Chondrocyte (in vitro differentiated cells): Measurements from ENCODE around the gene SIN3A. TPM values are rescaled to one million over a fixed set of nuclear protein-coding genes. Genes with fewer than 3 reads are reported as not detected.

Source experiments
- DNase-seq: peaks from one replicate; pipeline ENCODE4 v3.0.0; 2021; ENCODE audit warnings: mixed read lengths, low spot score
- H3K27ac Mint-ChIP-seq: one replicate; pipeline ENCODE4 v1.8.0; 2021; ENCODE audit warnings: mild to moderate bottlenecking, moderate library complexity, mixed read lengths; ENCODE audit not compliant: unreplicated experiment
- H3K27me3 Mint-ChIP-seq: 2 replicates; pipeline ENCODE4 v1.8.0; 2021; ENCODE audit warnings: low read depth, mixed read lengths
- H3K36me3 Mint-ChIP-seq: 2 replicates; pipeline ENCODE4 v1.8.0; 2021; ENCODE audit warnings: low read depth, mixed read lengths
- H3K4me1 Mint-ChIP-seq: 2 replicates; pipeline ENCODE4 v1.8.0; 2021; ENCODE audit warnings: low read depth, mild to moderate bottlenecking, mixed read lengths
- H3K4me3 Mint-ChIP-seq: one replicate; pipeline ENCODE4 v1.8.0; 2021; ENCODE audit warnings: mild to moderate bottlenecking, moderate library complexity, mixed read lengths; ENCODE audit not compliant: unreplicated experiment
- H3K9me3 Mint-ChIP-seq: 2 replicates; pipeline ENCODE4 v1.8.0; 2021; ENCODE audit warnings: low read depth, mixed read lengths
- CTCF ChIP-seq: fragments of 200-600 bp; sonication (generic); IDR thresholded peaks from 2 replicates; pipeline ENCODE4 v1.5.0; 2021; ENCODE audit warnings: antibody characterized with exemption, mild to moderate bottlenecking, moderate library complexity
- microRNA-seq: library from miRNA; unstranded; fragments of <30 nt; microRNA quantifications from one replicate; pipeline ENCODE4 v1.2.0, GENCODE V29; 2020; ENCODE audit warnings: borderline number of aligned reads
- total RNA-seq: library from RNA; stranded (reverse); gene quantifications from 3 replicates; pipeline ENCODE4 v1.2.1, GENCODE V29; 2021

The SIN3A gene
- total RNA-seq, 1 donor from 2014 or later: 44.9 TPM

DNA sequence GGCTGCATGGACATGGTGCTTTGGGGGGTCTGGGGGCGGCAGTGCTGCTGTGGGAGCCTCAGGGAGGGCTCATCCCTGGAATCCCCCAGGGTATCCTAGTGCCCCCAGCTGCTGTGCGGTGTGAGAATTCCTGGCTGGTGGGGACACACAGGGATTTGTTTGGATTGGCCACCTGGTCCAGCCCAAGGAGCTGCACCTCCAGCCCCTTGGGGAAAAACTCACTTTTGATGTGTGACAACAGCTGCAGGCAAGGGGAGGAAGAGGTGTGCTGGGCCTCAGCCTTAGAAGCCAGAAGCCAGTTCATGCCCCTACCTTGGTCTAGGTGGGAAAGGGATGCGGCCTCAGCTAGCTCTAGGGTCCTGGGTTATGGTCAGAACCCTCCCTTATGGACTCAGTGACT is 124.0 kb downstream of the SIN3A start:
- peaks cover 8% of the 10 kb centered on the region for H3K27me3 Mint-ChIP-seq
- H3K9me3 Mint-ChIP-seq: no peaks in the 10 kb centered on the region
- no peak for TF ChIP-seq CTCF

DNA sequence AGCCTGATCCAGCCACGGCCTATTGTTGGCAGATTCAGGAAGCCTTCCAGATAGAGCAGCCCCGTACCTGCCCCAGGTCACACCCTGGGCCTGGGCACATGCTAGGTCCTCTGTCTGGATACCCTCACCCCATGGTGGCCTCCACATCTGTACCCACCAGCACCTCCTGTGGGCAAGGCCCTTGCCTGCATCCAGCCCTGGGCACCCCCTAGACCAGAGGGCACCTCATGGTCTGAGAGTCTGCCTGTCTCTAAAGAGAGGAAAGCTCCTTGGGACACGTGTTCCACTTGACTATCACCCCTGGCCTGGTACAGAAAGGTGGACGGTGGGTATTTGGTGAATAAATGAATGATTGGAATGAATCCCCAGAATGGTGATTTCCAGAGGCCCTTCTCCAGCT is 124.5 kb downstream of the SIN3A start:
- no peaks in the 10 kb centered on the region for H3K9me3 Mint-ChIP-seq
- H3K4me3 Mint-ChIP-seq: no peak overlapping the region
- H3K36me3 Mint-ChIP-seq: no peaks in the 10 kb centered on the region
- DNase-seq: no peak
- no peak for TF ChIP-seq CTCF
- no peaks in the 10 kb centered on the region for H3K4me1 Mint-ChIP-seq
- peaks cover 10% of the 10 kb centered on the region for H3K27me3 Mint-ChIP-seq
- no peak overlapping the region for H3K27ac Mint-ChIP-seq

More for the DNA sequence above, 124.0 kb downstream of the SIN3A start:
- no peak overlapping the region for H3K27ac Mint-ChIP-seq
- H3K4me1 Mint-ChIP-seq: no peaks in the 10 kb centered on the region
- H3K4me3 Mint-ChIP-seq: no peak overlapping the region
- DNase-seq: no peak
- no peaks in the 10 kb centered on the region for H3K36me3 Mint-ChIP-seq

GRCh38 chr15:75325922-75326321 is 125.6 kb downstream of the SIN3A start:
- H3K4me3 Mint-ChIP-seq: no peak overlapping the region
- TF ChIP-seq CTCF: no peak
- no peaks in the 10 kb centered on the region for H3K9me3 Mint-ChIP-seq
- DNase-seq: no peak
- H3K27ac Mint-ChIP-seq: no peak overlapping the region
- peaks cover 15% of the 10 kb centered on the region for H3K27me3 Mint-ChIP-seq
- H3K4me1 Mint-ChIP-seq: no peaks in the 10 kb centered on the region
- H3K36me3 Mint-ChIP-seq: no peaks in the 10 kb centered on the region

DNA sequence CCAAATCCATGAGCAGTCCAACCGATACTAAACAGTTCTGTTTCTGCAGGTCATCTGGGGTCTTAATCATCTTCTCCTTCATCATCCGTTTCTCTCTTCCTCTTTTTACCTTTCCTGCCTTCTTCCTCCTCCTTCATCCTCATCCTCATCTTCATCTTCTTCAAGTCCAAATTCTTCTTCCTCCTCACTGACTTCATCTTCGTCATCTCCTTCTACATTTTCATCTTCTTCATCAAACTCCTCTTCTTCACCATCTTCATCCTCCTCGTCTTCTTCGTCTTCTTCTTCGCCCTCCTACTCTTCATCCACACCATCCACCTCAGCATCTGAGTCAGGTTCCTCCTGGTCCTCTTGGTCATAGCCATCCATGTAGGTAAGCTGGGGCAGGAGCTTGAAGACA is 129.8 kb downstream of the SIN3A start:
- Mint-ChIP-seq H3K27me3 (peaks cover 17% of the 10 kb centered on the region), H3K4me1 (no peaks in the 10 kb centered on the region), H3K4me3 (no peak overlapping the region), H3K36me3 (no peaks in the 10 kb centered on the region), H3K27ac (no peak overlapping the region), H3K9me3 (no peaks in the 10 kb centered on the region)
- no peak for TF ChIP-seq CTCF
- no peak for DNase-seq

Small RNA genes lying within 50 kb of the gene (microRNA-seq; reads per million reads assigned to microRNA genes)
- gene MIR631: not detected

Other genes starting within 250 kb of the SIN3A start
- gene C15orf39, start 249.8 kb downstream of the SIN3A start, total RNA-seq: 12.2 to 33.4 TPM (median 32.9 TPM) in 3 replicates
- gene GOLGA6C, start 193.4 kb downstream of the SIN3A start, total RNA-seq: not detected in 3 replicates
- 0.15 TPM in 1 of 3 replicates, not detected in the others for gene GOLGA6D, start 168.9 kb downstream of the SIN3A start, total RNA-seq
- 69.8 to 85.9 TPM (median 77.6 TPM) in 3 replicates for gene COMMD4, start 115.6 kb downstream of the SIN3A start, total RNA-seq
- 20.6 to 25.1 TPM (median 22.0 TPM) in 3 replicates for gene NEIL1, start 104.7 kb downstream of the SIN3A start, total RNA-seq
- gene MAN2C1, start 83.1 kb downstream of the SIN3A start, total RNA-seq: 105 to 158 TPM (median 109 TPM) in 3 replicates
- gene PTPN9, start 127.6 kb upstream of the SIN3A start, total RNA-seq: 33.2 to 36.8 TPM (median 33.6 TPM) in 3 replicates
- gene SNUPN, start 174.0 kb upstream of the SIN3A start, total RNA-seq: 18.6 to 22.7 TPM (median 21.7 TPM) in 3 replicates
- gene IMP3, start 188.5 kb upstream of the SIN3A start, total RNA-seq: 28.7 to 30.0 TPM (median 29.0 TPM) in 3 replicates
- gene SNX33, start 196.2 kb upstream of the SIN3A start, total RNA-seq: 21.6 to 31.2 TPM (median 30.2 TPM) in 3 replicates